HG03342 (cell line): ENCODE measurements around the gene RFX8.
"Not testable (repeated sequence)": the region's sequence is repeated elsewhere in the genome, so short reads cannot be mapped to it uniquely, and the experiment has no call there.

ENCODE experiments used
- ATAC-seq: cut with Tn5 transposase; IDR thresholded peaks from one replicate; pipeline ENCODE4 v1.9.1; 2021; ENCODE audit warnings: mild to moderate bottlenecking, moderate library complexity; ENCODE audit not compliant: unreplicated experiment

Gene RFX8

GRCh38 chr2:101442667-101443061 is 32.2 kb downstream of the RFX8 start:
- no peak for ATAC-seq

- no peak for ATAC-seq
Measured at GRCh38 chr2:101442042-101442666, 32.8 kb downstream of the RFX8 start.

GRCh38 chr2:101440127-101440738 is 34.7 kb downstream of the RFX8 start:
- no peak for ATAC-seq

- no peak for ATAC-seq
Measured at GRCh38 chr2:101439716-101440115, 35.2 kb downstream of the RFX8 start.

GRCh38 chr2:101438555-101438954 is 36.4 kb downstream of the RFX8 start:
- ATAC-seq, result not testable (repeated sequence)

- no peak for ATAC-seq
Measured at GRCh38 chr2:101435001-101435862, 39.7 kb downstream of the RFX8 start.

- no peak for ATAC-seq
Measured at GRCh38 chr2:101433465-101433864, 41.4 kb downstream of the RFX8 start.

- no peak for ATAC-seq
Measured at GRCh38 chr2:101432411-101433181, 42.3 kb downstream of the RFX8 start.

GRCh38 chr2:101431486-101431885 is 43.4 kb downstream of the RFX8 start:
- no peak for ATAC-seq

- ATAC-seq, result no peak
Measured at GRCh38 chr2:101430156-101430555, 44.8 kb downstream of the RFX8 start.

GRCh38 chr2:101429453-101429852 is 45.5 kb downstream of the RFX8 start:
- no peak for ATAC-seq

- ATAC-seq, result no peak
Measured at GRCh38 chr2:101428422-101429176, 46.3 kb downstream of the RFX8 start.

GRCh38 chr2:101427743-101428142 is 47.2 kb downstream of the RFX8 start:
- no peak for ATAC-seq

- ATAC-seq, result no peak
Measured at GRCh38 chr2:101427240-101427639, 47.7 kb downstream of the RFX8 start.

- ATAC-seq, result no peak
Measured at GRCh38 chr2:101426822-101427221, 48.1 kb downstream of the RFX8 start.

GRCh38 chr2:101420623-101421022 is 54.3 kb downstream of the RFX8 start:
- no peak for ATAC-seq

GRCh38 chr2:101419096-101419663 is 55.7 kb downstream of the RFX8 start:
- no peak for ATAC-seq

- no peak for ATAC-seq
Measured at GRCh38 chr2:101418460-101419095, 56.3 kb downstream of the RFX8 start.

GRCh38 chr2:101416609-101417008 is 58.3 kb downstream of the RFX8 start:
- ATAC-seq, result no peak

- no peak for ATAC-seq
Measured at GRCh38 chr2:101415884-101416283, 59.0 kb downstream of the RFX8 start.
